Dendritic cell treated with granulocyte-macrophage colony-stimulating factor and Interleukin-4, amounts not matched to agents 40 ng/mL and 50 ng/mL, for 4 days (primary cell): ENCODE measurements around the gene UBL4B.
"Not testable (repeated sequence)": the region's sequence is repeated elsewhere in the genome, so short reads cannot be mapped to it uniquely, and the experiment has no call there.

Experiments
- H3K27ac Mint-ChIP-seq: one replicate; pipeline ENCODE4 v1.8.0; 2022; ENCODE audit warnings: mild to moderate bottlenecking, mixed read lengths
- H3K27me3 Mint-ChIP-seq: one replicate; pipeline ENCODE4 v1.8.0; 2022; ENCODE audit warnings: mild to moderate bottlenecking, mixed read lengths
- H3K36me3 Mint-ChIP-seq: one replicate; pipeline ENCODE4 v1.8.0; 2022; ENCODE audit warnings: low read depth, mixed read lengths
- H3K4me1 Mint-ChIP-seq: one replicate; pipeline ENCODE4 v1.8.0; 2022; ENCODE audit warnings: low read depth, mixed read lengths
- H3K4me3 Mint-ChIP-seq: one replicate; pipeline ENCODE4 v1.8.0; 2022; ENCODE audit warnings: mild to moderate bottlenecking, moderate library complexity, mixed read lengths
- H3K9me3 Mint-ChIP-seq: one replicate; pipeline ENCODE4 v1.8.0; 2022; ENCODE audit warnings: mixed read lengths
- intact Hi-C: fragments of 100-400 bp; cut with micrococcal nuclease; formaldehyde crosslinking; loops from one replicate; pipeline ENCODE4 v1.15.0; 2022

UBL4B gene

DNA sequence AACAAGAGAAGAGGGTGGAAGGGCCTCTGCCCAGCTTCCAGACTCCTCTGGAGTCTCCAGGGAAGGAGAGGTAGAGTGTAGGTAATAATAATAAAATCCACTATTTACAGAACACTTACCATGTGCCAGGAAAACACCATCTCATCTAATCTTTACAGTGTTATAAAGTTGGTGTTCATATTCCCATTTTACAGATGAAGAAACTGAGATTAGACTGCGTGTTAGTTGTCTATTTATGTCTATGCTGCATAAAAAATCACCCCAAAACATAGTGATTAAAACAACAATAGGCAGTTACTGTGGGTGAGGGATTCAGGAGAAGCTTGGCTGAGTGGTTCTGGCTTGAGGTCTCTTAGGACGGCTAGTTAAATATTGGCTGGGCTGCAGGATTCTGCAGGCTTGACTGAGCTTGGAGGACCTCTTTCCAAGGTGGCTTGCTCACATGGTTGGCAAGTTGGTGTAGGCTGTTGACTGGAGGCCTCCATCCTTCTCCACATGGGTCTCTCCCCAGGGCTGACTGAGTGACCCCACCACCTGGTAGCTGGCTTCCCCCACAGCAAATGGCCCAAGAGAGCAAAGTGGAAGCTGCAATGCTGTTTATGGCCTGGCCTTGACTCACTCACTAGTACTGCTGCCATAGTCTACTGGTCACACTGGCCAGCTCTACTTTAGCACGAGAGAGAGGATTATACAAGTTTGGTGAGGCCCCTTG is 35.3 kb upstream of the UBL4B start:
- Mint-ChIP-seq H3K9me3 (no peaks in the 10 kb centered on the region), H3K4me1 (peaks cover 5% of the 10 kb centered on the region), H3K36me3 (no peaks in the 10 kb centered on the region), H3K27ac (no peak overlapping the region), H3K4me3 (no peak overlapping the region), H3K27me3 (peaks cover 60% of the 10 kb centered on the region)
- intact Hi-C loops, result no loop called here

GRCh38 chr1:110079995-110080394 is 32.2 kb upstream of the UBL4B start:
- H3K4me1 Mint-ChIP-seq, result peaks cover 25% of the 10 kb centered on the region
- peaks cover 65% of the 10 kb centered on the region for H3K27me3 Mint-ChIP-seq
- H3K36me3 Mint-ChIP-seq, H3K27ac Mint-ChIP-seq, H3K9me3 Mint-ChIP-seq, H3K4me3 Mint-ChIP-seq, intact Hi-C loops: not testable (repeated sequence)

DNA sequence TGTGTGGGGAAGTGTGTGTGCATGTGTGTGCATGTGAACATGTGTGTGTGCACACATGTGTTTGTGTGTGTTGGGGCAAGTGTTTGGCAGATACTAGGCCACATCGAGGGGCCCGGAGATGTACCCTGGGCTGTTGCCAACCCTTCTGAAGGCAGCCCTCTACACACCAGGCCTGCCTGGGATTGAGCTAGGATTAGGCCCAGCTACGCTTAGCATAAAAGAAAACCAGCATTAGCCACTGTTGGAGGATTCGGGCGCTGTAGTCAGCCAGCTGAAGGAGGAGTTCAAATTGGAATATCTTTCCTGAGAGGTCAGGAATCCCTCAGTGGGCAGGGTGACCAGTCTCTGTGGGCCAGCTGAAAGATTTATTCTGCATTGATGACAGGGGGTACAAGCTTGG is 31.2 kb upstream of the UBL4B start:
- Mint-ChIP-seq H3K4me1 (peaks cover 33% of the 10 kb centered on the region), H3K27ac (no peak overlapping the region), H3K9me3 (no peaks in the 10 kb centered on the region), H3K27me3 (peaks cover 69% of the 10 kb centered on the region), H3K4me3 (no peak overlapping the region), H3K36me3 (no peaks in the 10 kb centered on the region)
- intact Hi-C loops, result no loop called here

DNA sequence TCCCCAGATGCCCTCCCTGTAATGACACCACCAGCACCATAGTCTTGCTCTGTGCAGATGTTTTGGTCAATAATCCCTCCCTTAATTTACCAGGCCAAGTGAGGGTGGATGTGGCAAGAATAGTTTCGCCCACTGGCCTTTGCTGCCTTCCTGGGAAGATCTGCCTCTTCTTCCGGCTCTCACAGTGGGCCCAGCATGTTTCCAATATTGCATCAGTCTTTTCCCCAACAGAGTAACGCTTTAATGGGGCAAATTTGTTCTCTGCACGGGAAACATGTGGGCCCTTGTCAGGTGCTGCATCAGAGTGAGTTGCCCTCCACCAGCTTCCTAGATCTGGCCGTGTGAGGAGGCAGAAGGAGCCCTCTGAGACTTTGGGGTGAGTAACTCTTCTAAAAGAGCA is 29.8 kb upstream of the UBL4B start:
- peaks cover 40% of the 10 kb centered on the region for H3K4me1 Mint-ChIP-seq
- H3K9me3 Mint-ChIP-seq, result no peaks in the 10 kb centered on the region
- intact Hi-C loops, result no loop called here
- no peak overlapping the region for H3K27ac Mint-ChIP-seq
- no peak overlapping the region for H3K4me3 Mint-ChIP-seq
- no peaks in the 10 kb centered on the region for H3K36me3 Mint-ChIP-seq
- H3K27me3 Mint-ChIP-seq, result peaks cover 69% of the 10 kb centered on the region

GRCh38 chr1:110083061-110083865 is 29.0 kb upstream of the UBL4B start:
- intact Hi-C loops, result no loop called here
- peaks cover 70% of the 10 kb centered on the region for H3K27me3 Mint-ChIP-seq
- peak overlapping the region; percentile 81 for H3K4me3 Mint-ChIP-seq
- no peaks in the 10 kb centered on the region for H3K9me3 Mint-ChIP-seq
- H3K36me3 Mint-ChIP-seq, result no peaks in the 10 kb centered on the region
- H3K4me1 Mint-ChIP-seq, result peaks cover 40% of the 10 kb centered on the region
- H3K27ac Mint-ChIP-seq, result peak overlapping the region; percentile 82

- H3K4me1 Mint-ChIP-seq, result peaks cover 40% of the 10 kb centered on the region
Measured at GRCh38 chr1:110083866-110084226, 28.4 kb upstream of the UBL4B start.

DNA sequence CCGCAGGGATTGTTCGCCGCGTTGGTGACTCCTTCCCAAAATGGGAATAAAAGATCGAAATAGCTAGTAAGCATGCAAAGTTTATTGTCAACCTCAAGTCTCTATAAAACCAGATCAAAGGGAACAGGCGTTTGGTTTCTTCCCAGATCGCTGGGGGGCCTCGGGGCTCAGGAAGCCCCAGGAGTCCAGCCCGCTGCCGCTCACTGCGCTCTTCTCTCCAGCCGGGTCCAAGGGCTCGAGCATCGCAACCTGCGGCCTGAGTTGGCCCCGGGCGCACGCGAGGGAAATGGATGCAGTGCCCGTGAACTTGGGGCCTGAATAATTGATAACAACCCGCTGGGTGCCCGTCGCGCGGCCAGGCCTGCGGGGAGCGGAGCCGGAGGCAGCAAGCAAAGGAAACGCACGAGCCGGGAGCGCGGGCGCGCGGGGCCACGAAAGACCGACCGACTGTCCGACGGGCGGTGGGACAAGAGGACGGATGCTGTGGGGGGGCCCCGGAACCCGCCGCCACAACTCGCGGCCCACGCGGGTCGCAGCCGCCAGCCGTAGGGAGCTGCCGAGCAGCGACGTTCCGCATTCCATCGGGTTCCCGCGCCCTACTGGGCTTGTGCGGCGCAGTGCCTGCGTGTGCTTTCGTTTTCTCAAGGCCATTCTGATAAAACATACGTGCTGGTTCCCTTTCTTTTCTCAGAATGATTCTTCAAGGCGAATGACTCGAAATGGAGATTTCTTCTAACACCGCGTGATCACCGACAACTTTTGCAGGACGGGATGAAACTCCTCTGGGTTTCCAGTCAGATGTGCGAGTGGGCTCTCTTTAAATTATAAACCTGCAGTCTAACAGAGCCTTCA is 27.8 kb upstream of the UBL4B start:
- Mint-ChIP-seq H3K4me3 (peak overlapping the region; percentile 81), H3K36me3 (no peaks in the 10 kb centered on the region), H3K4me1 (peaks cover 37% of the 10 kb centered on the region), H3K9me3 (no peaks in the 10 kb centered on the region), H3K27ac (peak overlapping the region; percentile 82), H3K27me3 (peaks cover 64% of the 10 kb centered on the region)
- intact Hi-C loops, result loop anchor here (2.0 kb wide), 1 partner anchor 16 kb away; no protein-coding TSS in a partner anchor

More at GRCh38 chr1:110083866-110084226, 28.4 kb upstream of the UBL4B start:
- Mint-ChIP-seq H3K27me3 (peaks cover 66% of the 10 kb centered on the region), H3K36me3 (no peaks in the 10 kb centered on the region), H3K27ac (peak overlapping the region; percentile 82), H3K4me3 (peak overlapping the region; percentile 81), H3K9me3 (no peaks in the 10 kb centered on the region)
- intact Hi-C loops, result loop anchor here (2.0 kb wide), 1 partner anchor 15 kb away; no protein-coding TSS in a partner anchor

GRCh38 chr1:110085671-110086070 is 26.6 kb upstream of the UBL4B start:
- H3K27ac Mint-ChIP-seq, result peak overlapping the region; percentile 82
- intact Hi-C loops, result loop anchor here (2.0 kb wide), 1 partner anchor 17 kb away; no protein-coding TSS in a partner anchor
- no peaks in the 10 kb centered on the region for H3K36me3 Mint-ChIP-seq
- no peak overlapping the region for H3K4me3 Mint-ChIP-seq
- H3K27me3 Mint-ChIP-seq, result peaks cover 64% of the 10 kb centered on the region
- H3K9me3 Mint-ChIP-seq, result no peaks in the 10 kb centered on the region
- H3K4me1 Mint-ChIP-seq, result peaks cover 35% of the 10 kb centered on the region

- intact Hi-C loops, result no loop called here
- peaks cover 55% of the 10 kb centered on the region for H3K27me3 Mint-ChIP-seq
- no peaks in the 10 kb centered on the region for H3K36me3 Mint-ChIP-seq
- H3K9me3 Mint-ChIP-seq, result no peaks in the 10 kb centered on the region
- peaks cover 35% of the 10 kb centered on the region for H3K4me1 Mint-ChIP-seq
- H3K4me3 Mint-ChIP-seq, result no peak overlapping the region
- H3K27ac Mint-ChIP-seq, result no peak overlapping the region
Measured at GRCh38 chr1:110086961-110087360, 25.3 kb upstream of the UBL4B start.

DNA sequence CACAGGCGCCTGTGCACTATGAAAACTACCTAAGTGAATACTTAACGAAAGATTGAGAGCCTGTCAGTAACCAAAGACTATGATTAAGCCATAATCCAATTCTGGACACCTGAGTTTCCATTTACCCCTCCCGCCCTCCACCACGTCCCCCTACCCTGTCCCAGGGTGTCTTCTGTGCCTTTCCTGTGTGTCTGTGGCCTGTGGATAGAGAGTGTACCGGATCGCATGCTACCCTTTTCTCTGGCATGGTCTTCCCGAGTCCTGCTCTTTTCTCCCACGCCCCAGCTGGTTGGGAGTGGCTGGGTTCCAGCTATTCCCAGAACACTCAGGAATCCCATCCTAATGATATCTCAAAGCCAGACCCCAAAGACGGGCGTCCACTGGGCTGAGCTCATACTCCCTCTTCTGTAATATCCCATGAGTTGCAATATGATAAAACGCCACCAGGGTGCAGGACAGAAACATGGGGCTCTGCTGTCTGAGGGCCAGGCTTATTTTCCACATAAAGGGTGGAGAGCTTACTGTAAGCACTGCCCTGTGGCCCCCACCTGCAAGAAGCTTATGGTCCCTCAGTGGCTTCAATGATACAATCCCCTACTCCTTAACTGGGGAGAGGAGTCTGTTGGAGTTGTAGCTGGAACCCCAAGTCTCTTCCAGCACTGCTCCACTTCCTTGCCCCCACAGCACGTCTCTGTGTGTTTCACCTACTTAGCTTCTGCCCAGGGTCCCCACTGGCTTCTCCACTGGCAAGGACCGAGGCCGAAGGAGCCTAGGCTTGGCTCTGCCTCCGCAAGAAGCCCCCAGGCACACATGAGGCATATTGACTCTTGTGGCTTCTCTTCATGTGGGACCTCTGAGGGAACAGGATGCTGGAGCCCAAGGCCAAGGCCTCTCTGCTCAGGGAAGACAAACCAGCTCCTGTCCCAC is 24.2 kb upstream of the UBL4B start:
- H3K9me3 Mint-ChIP-seq, result no peaks in the 10 kb centered on the region
- no peak overlapping the region for H3K4me3 Mint-ChIP-seq
- H3K27me3 Mint-ChIP-seq, result peaks cover 52% of the 10 kb centered on the region
- H3K36me3 Mint-ChIP-seq, result no peaks in the 10 kb centered on the region
- intact Hi-C loops, result no loop called here
- H3K27ac Mint-ChIP-seq, result no peak overlapping the region
- H3K4me1 Mint-ChIP-seq, result peaks cover 28% of the 10 kb centered on the region

DNA sequence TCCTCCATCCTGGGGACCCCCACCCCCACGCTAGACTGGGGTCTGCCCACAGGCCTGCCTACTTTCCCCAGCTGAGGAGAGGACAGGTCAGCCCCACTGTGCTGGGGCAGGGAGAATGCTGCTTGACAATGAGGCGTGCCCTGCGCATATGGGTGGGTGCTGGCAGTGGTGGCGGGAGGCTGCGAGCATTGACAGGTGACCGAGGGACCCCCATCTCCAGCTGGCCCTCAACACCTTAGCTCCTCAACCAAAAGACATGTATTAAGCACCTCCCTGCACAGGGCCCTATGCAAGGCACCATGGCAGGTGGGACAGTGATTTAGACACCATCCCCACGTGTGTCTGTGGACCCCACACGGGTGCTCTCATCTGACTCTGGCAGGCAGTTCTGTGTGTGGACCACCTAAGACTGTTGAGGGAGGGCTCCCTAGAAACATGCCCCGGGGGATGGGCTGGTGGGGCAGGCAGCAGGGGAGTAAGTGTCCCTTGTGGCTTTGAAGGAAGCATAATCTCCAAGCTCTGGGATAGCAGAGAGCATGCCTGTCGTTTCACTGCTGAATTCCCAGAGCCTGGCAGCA is 23.4 kb upstream of the UBL4B start:
- Mint-ChIP-seq H3K36me3 (no peaks in the 10 kb centered on the region), H3K4me1 (peaks cover 20% of the 10 kb centered on the region), H3K27me3 (peaks cover 45% of the 10 kb centered on the region), H3K27ac (no peak overlapping the region), H3K4me3 (no peak overlapping the region), H3K9me3 (no peaks in the 10 kb centered on the region)
- intact Hi-C loops, result no loop called here

DNA sequence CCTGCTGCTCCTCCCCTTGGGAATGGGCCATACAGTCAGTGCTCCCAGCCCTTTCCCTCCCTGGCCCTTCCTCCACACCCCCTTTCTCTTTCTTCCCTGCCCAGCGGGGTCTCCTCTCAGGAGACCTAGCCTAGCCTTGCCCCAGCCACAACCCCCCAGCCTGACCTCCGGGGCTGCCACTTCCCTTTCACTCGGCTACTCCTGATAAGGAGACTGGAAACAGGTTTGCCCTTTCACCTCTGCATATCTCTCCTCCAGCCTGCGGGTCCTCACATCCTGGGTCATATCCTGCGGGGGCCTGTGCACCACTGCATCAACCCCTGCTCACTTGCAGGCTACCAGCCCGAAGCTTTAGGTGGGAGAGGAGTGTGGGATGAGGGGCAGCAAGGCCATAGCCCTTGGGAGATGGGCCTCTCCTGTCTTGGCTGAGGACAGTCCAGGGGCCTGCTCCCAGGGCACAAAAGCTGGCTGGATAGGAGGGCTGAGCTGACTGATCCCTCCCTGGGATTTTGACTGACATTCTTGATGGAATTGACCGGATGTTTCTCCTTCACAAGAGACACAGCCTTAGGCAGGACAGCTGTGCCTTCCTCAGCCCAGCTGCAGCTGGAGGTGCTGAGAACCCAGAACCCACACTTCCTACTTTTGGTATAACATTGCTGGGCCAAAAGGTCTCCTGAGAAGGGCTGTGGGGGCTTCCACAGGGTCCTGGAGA is 22.5 kb upstream of the UBL4B start:
- Mint-ChIP-seq H3K4me1 (peaks cover 15% of the 10 kb centered on the region), H3K9me3 (no peaks in the 10 kb centered on the region), H3K27ac (no peak overlapping the region), H3K4me3 (no peak overlapping the region), H3K36me3 (no peaks in the 10 kb centered on the region), H3K27me3 (peaks cover 45% of the 10 kb centered on the region)
- intact Hi-C loops, result no loop called here
